NK-92 (cell line): Measurements from ENCODE around the gene IGSF9B.

Experiments
- DNase-seq: peaks from one replicate; lab custom pipeline; 2025; ENCODE audit not compliant: unreplicated experiment; lab: John Stamatoyannopoulos, UW

IGSF9B gene

GRCh38 chr11:133872160-133872559 is 84.6 kb downstream of the IGSF9B start:
- no peak for DNase-seq

GRCh38 chr11:133867456-133867855 is 89.3 kb downstream of the IGSF9B start:
- no peak for DNase-seq

GRCh38 chr11:133865466-133865865 is 91.3 kb downstream of the IGSF9B start:
- no peak for DNase-seq

- DNase-seq = no peak
These were observed 92.0 kb downstream of the IGSF9B start for GRCh38 chr11:133864756-133865155.

GRCh38 chr11:133860151-133860550 is 96.6 kb downstream of the IGSF9B start:
- DNase-seq = no peak
